Suprapubic skin (tissue), 3 donors: ENCODE results near the gene SIDT1.

ENCODE experiments used
- CTCF ChIP-seq, 2 donors: fragments of 200-600 bp in 1 of 2; fragments of 450-650 bp in 1 of 2; sonication (generic) in 1 of 2; IDR thresholded peaks; one replicate each; pipeline ENCODE4 v1.5.1; 2016 to 2019; ENCODE audit warnings: antibody characterized with exemption in 2 of 2, mild to moderate bottlenecking in 1 of 2, moderate library complexity in 1 of 2
- POLR2A ChIP-seq, 2 donors: fragments of 450-650 bp; IDR thresholded peaks; one replicate each; pipeline ENCODE4 v1.6.1; 2017; ENCODE audit warnings: antibody characterized with exemption in 2 of 2, mild to moderate bottlenecking in 2 of 2, moderate library complexity in 2 of 2

- TF ChIP-seq CTCF (IDR thresholded peaks at IDR 0.05) (no peak), POLR2A (IDR thresholded peaks at IDR 0.05) (no peak)
These were observed 13.2 kb downstream of the SIDT1 start for GRCh38 chr3:113545594-113545993.
